K562 (cell line): Measurements from ENCODE around the gene UNC5B. TPM values are rescaled to one million over a fixed set of nuclear protein-coding genes. Genes with fewer than 3 reads are reported as not detected.

Experiments used
- CEBPG ChIP-seq, 3 experiments: fragments of 200-800 bp in 1 of 3; sonication (Bioruptor generic) in 1 of 3; sonication (generic) in 1 of 3; formaldehyde crosslinking in 1 of 3; IDR thresholded peaks in 2 of 3; conservative IDR thresholded peaks in 1 of 3; 2 replicates each; pipeline versions ENCODE4 v1.6.1 to v1.8.0; 2016 to 2022; ENCODE audit warnings: missing compliant biosample characterization in 2 of 3, missing genetic modification characterization in 2 of 3, mild to moderate bottlenecking in 1 of 3, missing genetic modification reagents in 1 of 3
- CTCFL ChIP-seq: IDR thresholded peaks from 2 replicates; pipeline ENCODE4 v1.6.1; 2011; ENCODE audit warnings: borderline replicate concordance, low read depth, mild to moderate bottlenecking, moderate library complexity, low read length; ENCODE audit not compliant: insufficient read depth, poor library complexity, severe bottlenecking
- CXXC5 ChIP-seq: fragments of 250-450 bp; sonication (Bioruptor Pico); IDR thresholded peaks from 2 replicates; pipeline ENCODE4 v1.8.0; 2022; ENCODE audit warnings: inconsistent platforms, mild to moderate bottlenecking, moderate library complexity
- ELF4 ChIP-seq: fragments of 450-650 bp; formaldehyde crosslinking; IDR thresholded peaks from 2 replicates; pipeline ENCODE4 v1.4.0; 2022; ENCODE audit warnings: missing genetic modification characterization
- KLF6 ChIP-seq: fragments of 250-450 bp; sonication (Bioruptor Pico); IDR thresholded peaks from 2 replicates; pipeline ENCODE4 v1.4.0; 2020; ENCODE audit warnings: mild to moderate bottlenecking, moderate library complexity, borderline replicate concordance
- MCM5 ChIP-seq: fragments of 450-650 bp; IDR thresholded peaks from 2 replicates; pipeline ENCODE4 v1.6.1; 2016; ENCODE audit warnings: low read depth
- NR0B1 ChIP-seq: fragments of 450-650 bp; IDR thresholded peaks from one replicate; pipeline ENCODE4 v1.6.1; 2018; ENCODE audit warnings: mild to moderate bottlenecking, moderate library complexity; ENCODE audit not compliant: partially characterized antibody
- NR2C1 ChIP-seq, 2 experiments: fragments of 450-650 bp; IDR thresholded peaks; 2 replicates each; pipeline ENCODE4 v1.6.1; 2017; ENCODE audit warnings: mild to moderate bottlenecking in 2 of 2, antibody characterized with exemption in 1 of 2, inconsistent platforms in 1 of 2, missing compliant biosample characterization in 1 of 2, missing genetic modification characterization in 1 of 2
- NR4A1 ChIP-seq, 2 experiments: fragments of 250-450 bp in 1 of 2; fragments of 450-650 bp in 1 of 2; sonication (Bioruptor Pico) in 1 of 2; IDR thresholded peaks; 2 replicates each; pipeline versions ENCODE4 v1.4.0 to v1.6.1; 2016 to 2020; ENCODE audit warnings: mild to moderate bottlenecking in 2 of 2, missing compliant biosample characterization in 1 of 2, missing genetic modification characterization in 1 of 2, moderate library complexity in 1 of 2
- RBM25 ChIP-seq: fragments of 200-400 bp; formaldehyde crosslinking; IDR thresholded peaks from 2 replicates; pipeline ENCODE4 v1.6.1; 2018; ENCODE audit warnings: low read length, low read depth, moderate library complexity; ENCODE audit not compliant: severe bottlenecking
- SIN3B ChIP-seq: fragments of 450-650 bp; IDR thresholded peaks from 2 replicates; pipeline ENCODE4 v1.6.1; 2017; ENCODE audit warnings: low read depth, mild to moderate bottlenecking, moderate library complexity
- SREBF1 ChIP-seq: fragments of 150-350 bp; IDR thresholded peaks from 2 replicates; pipeline ENCODE4 v1.6.1; 2014; ENCODE audit warnings: antibody characterized with exemption, low read depth, low read length, borderline replicate concordance
- SUPT5H ChIP-seq: fragments of 450-650 bp; IDR thresholded peaks from 2 replicates; pipeline ENCODE4 v1.6.1; 2016
- TSC22D4 ChIP-seq: fragments of 450-650 bp; IDR thresholded peaks from 2 replicates; pipeline ENCODE4 v1.6.1; 2016; ENCODE audit warnings: missing genetic modification characterization, missing biosample characterization, control low read depth
- ZC3H4 ChIP-seq: sonication (generic); formaldehyde crosslinking; IDR thresholded peaks from 2 replicates; pipeline ENCODE4 v1.9.0; 2021; ENCODE audit warnings: missing genetic modification reagents, borderline replicate concordance
- ZFP30 ChIP-seq: fragments of 250-450 bp; sonication (Bioruptor Pico); IDR thresholded peaks from 2 replicates; pipeline ENCODE4 v1.8.0; 2022; ENCODE audit warnings: moderate library complexity, mild to moderate bottlenecking, inconsistent platforms, borderline replicate concordance
- polyA plus RNA-seq, 8 experiments: library from polyadenylated mRNA; depleted of rRNA in 4 of 8; stranded (reverse) in 5 of 8; unstranded in 3 of 8; fragments of >200 nt; fragmentation: Nextera tagmentation in 2 of 8; fragmentation: Illumina TruSeq in 1 of 8; extraction: Ambion mirVana in 2 of 8; extraction: Trizol in 1 of 8; gene quantifications; 2 replicates each; pipeline versions ENCODE4 v1.2.1 to v1.2.3, GENCODE V29; 2011 to 2014; ENCODE audit warnings: inconsistent platforms in 1 of 8, missing spikeins in 1 of 8
- total RNA-seq, 7 experiments: library from RNA; depleted of rRNA in 6 of 7; stranded (reverse); fragments of >200 nt in 6 of 7; fragmentation: Illumina TruSeq in 2 of 7; extraction: Trizol in 2 of 7; gene quantifications; 2 replicates each; pipeline versions ENCODE4 v1.2.1 to v1.2.3, GENCODE V29; 2011 to 2021; ENCODE audit warnings: low replicate concordance in 1 of 7
- TF ChIP-seq, protein P1 (sequence below): IDR thresholded peaks from 3 replicates; pipeline ENCODE4 v1.6.1; 2011; ENCODE audit warnings: borderline replicate concordance, mild to moderate bottlenecking; ENCODE audit not compliant: insufficient read length, insufficient read depth
- TF ChIP-seq, protein P2 (sequence below), 2 experiments: fragments of 150-350 bp in 1 of 2; IDR thresholded peaks; 2 replicates each; pipeline ENCODE4 v1.6.1; 2012 to 2016; ENCODE audit warnings: low read depth in 2 of 2, low read length in 2 of 2, mild to moderate bottlenecking in 1 of 2, moderate library complexity in 1 of 2

Gene UNC5B
- total and polyA plus RNA-seq, 9 of the 15 experiments (the other 6 are each of a cell fraction or from before 2014, with no cell fraction given) = 0.10 to 8.4 (median 2.1) TPM

DNA sequence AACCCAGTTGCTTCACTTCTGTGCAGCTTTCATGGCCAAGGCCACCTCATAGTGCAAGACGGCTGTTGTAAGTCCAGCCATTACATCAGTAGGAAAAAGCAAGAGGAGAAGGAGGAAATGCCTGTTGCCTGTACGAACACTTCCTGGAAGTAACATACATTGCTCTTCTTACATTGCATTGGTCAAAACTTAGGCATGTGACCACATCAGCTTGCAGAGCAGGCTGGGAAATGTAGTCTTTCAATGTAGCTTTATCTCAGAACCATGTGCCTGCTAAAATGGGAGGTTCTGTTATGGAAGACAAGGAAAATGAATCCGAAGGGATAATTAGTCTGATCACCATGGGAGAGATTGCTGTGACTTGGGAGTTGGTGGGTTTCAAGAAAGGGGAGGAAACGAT is 111.0 kb downstream of the UNC5B start (continued):
- TF ChIP-seq RBM25 = no peak
- TF ChIP-seq ZC3H4 (CRISPR knock-in tag) = no peak
- no peak for TF ChIP-seq NR4A1 (CRISPR knock-in tag; IDR thresholded peaks at IDR 0.05)
- TF ChIP-seq NR4A1 (tag; IDR thresholded peaks at IDR 0.05) = no peak
- no peak for TF ChIP-seq SUPT5H
- no peak for TF ChIP-seq SIN3B
- TF ChIP-seq, protein P1, sequence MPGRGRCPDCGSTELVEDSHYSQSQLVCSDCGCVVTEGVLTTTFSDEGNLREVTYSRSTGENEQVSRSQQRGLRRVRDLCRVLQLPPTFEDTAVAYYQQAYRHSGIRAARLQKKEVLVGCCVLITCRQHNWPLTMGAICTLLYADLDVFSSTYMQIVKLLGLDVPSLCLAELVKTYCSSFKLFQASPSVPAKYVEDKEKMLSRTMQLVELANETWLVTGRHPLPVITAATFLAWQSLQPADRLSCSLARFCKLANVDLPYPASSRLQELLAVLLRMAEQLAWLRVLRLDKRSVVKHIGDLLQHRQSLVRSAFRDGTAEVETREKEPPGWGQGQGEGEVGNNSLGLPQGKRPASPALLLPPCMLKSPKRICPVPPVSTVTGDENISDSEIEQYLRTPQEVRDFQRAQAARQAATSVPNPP = no peak
- no peak for TF ChIP-seq NR2C1 (IDR thresholded peaks at IDR 0.05)
- no peak; the same call in 1 of the 2 replicates for TF ChIP-seq NR2C1 (tag; IDR thresholded peaks at IDR 0.05)
- no peak for TF ChIP-seq NR0B1
- TF ChIP-seq CEBPG (CRISPR knock-in tag; IDR thresholded peaks at IDR 0.05) = no peak
- TF ChIP-seq CEBPG (tag; conservative IDR thresholded peaks at IDR 0.05 in 1 of 2, IDR thresholded peaks at IDR 0.05 in 1 of 2) = no peak
- no peak for TF ChIP-seq SREBF1
- no peak for TF ChIP-seq CXXC5 (CRISPR knock-in tag)
- TF ChIP-seq ELF4 (CRISPR knock-in tag) = no peak
- TF ChIP-seq ZFP30 (CRISPR knock-in tag) = no peak
- TF ChIP-seq MCM5 = no peak
- no peak for TF ChIP-seq TSC22D4 (tag)
- no peak for TF ChIP-seq KLF6 (CRISPR knock-in tag)
- TF ChIP-seq, protein P2, sequence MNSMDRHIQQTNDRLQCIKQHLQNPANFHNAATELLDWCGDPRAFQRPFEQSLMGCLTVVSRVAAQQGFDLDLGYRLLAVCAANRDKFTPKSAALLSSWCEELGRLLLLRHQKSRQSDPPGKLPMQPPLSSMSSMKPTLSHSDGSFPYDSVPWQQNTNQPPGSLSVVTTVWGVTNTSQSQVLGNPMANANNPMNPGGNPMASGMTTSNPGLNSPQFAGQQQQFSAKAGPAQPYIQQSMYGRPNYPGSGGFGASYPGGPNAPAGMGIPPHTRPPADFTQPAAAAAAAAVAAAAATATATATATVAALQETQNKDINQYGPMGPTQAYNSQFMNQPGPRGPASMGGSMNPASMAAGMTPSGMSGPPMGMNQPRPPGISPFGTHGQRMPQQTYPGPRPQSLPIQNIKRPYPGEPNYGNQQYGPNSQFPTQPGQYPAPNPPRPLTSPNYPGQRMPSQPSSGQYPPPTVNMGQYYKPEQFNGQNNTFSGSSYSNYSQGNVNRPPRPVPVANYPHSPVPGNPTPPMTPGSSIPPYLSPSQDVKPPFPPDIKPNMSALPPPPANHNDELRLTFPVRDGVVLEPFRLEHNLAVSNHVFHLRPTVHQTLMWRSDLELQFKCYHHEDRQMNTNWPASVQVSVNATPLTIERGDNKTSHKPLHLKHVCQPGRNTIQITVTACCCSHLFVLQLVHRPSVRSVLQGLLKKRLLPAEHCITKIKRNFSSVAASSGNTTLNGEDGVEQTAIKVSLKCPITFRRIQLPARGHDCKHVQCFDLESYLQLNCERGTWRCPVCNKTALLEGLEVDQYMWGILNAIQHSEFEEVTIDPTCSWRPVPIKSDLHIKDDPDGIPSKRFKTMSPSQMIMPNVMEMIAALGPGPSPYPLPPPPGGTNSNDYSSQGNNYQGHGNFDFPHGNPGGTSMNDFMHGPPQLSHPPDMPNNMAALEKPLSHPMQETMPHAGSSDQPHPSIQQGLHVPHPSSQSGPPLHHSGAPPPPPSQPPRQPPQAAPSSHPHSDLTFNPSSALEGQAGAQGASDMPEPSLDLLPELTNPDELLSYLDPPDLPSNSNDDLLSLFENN (IDR thresholded peaks at IDR 0.05; ENCODE audit: low read depth in 2 of 2, low read length in 2 of 2) = no peak
- no peak for TF ChIP-seq CTCFL
